ENCODE results near the gene DAND5.

- TF ChIP-seq CTCF (IDR thresholded peaks at IDR 0.05), result no peak
- TF ChIP-seq EZH2 (IDR thresholded peaks at IDR 0.05; ENCODE audit: borderline replicate concordance, insufficient read depth, low read depth, low read length, poor library complexity, severe bottlenecking), result no peak
Measured at GRCh38 chr19:13010038-13010991, 40.9 kb downstream of the DAND5 start.

All from B cell (primary cell).